HS-27A (cell line): ENCODE measurements around the gene SAFB.

Source experiments
- DNase-seq: peaks from one replicate; pipeline ENCODE4 v3.0.0-alpha.2; 2012; ENCODE audit warnings: low read depth, missing footprints

Gene SAFB

DNA sequence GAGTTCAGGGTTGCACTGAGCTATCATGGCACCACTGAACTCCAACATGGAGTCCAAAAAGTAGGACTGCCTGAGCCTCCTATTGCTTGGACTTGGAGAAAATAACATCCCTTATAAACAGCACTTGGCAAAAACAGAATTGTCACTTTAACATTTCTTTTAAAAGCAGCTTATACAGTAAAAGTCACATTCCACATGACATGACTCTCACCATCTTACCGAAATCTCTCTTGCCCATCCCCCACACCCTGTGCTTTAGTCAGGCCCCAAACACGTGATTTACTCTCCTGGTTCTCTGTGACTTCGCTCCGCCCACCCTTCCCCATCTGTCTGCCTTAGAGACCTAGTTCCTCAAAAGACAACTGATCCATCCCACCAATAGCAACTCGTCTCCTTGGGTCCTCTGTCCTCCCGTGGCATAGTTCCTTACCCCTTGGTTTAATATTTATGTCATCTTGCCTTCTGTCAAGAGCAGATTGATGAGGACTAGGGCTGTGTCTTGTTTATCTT is 4.6 kb downstream of the SAFB start:
- DNase-seq: no peak

DNA sequence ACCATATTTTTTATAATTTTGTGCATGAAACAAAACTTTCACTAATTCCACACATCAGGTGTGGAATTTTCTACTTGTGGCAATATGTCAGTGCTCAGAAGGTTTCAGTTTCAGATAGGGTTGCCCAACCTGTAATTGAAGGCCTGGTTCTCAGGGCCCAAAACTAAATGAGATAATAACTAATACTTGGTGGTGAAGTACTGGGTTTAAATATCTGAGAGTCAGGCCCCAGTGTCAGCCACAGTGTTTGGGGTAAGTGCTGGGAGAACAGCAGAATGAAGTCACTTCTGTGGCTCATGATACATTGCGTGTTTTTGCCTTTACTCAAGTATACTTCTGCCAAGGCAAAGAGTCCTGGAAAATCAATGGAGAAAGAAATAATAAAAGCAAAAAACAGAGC is 5.6 kb downstream of the SAFB start:
- DNase-seq: no peak

GRCh38 chr19:5628919-5629481 is 6.1 kb downstream of the SAFB start:
- DNase-seq: no peak

GRCh38 chr19:5631567-5632240 is 8.8 kb downstream of the SAFB start:
- no peak for DNase-seq

DNA sequence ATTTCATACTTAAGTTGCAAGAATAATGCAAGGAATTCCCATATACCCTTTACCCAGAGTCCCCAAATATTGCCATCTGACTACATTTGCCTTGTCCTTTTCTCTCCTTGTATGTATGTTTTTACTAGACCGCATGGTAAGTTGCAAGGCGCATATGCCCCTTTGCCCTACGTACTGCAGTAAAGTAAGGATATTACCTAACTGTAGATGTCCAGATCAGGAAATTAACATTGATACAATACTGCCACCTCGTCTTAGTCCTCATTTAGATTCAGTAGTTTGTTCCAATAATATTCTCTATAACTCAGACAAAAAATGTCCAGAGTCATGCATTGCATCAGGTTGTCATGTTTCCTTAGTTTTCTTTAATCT is 9.3 kb downstream of the SAFB start:
- no peak for DNase-seq

DNA sequence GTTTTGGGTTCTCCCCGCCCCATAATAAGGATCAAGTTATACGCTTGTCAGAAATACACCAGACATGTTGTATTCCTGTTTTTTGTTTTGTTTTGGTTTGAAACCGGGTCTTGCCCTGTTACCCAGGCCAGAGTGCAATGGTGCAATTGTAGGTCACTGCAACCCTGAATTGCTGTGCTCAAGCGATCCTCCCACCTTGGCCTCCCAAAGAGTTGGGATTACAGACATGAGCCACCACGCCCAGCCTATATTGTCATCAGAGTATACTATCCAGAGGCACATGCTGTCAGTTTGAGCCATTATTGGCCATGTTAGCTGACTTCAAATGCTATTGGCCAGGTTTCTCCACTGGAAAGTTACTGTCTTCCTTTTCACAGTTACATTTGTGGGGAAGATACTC is 9.8 kb downstream of the SAFB start:
- no peak for DNase-seq

GRCh38 chr19:5635427-5635826 is 12.5 kb downstream of the SAFB start:
- no peak for DNase-seq

- DNase-seq: no peak
These were observed 15.1 kb downstream of the SAFB start for GRCh38 chr19:5637971-5638370.

DNA sequence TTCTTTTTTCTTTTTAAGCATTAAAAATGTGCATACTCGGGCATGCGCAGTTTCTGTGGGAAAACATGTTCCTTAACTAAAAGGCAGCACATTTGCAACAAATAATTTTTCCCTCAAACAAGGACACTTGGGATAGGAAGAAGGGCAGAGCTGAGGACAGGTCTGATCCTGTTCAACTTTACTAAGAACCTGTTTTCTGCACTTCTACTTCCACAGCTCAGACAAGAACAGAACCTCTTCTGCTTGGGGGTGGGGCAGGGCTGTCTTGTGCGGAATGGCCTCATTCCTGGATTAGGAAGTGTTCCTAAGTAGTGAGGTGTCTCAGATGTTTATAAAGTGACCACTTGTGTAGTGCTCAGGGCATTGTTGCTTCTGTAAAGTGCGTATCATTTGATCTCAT is 18.3 kb downstream of the SAFB start:
- DNase-seq: no peak

GRCh38 chr19:5642204-5642603 is 19.3 kb downstream of the SAFB start:
- no peak for DNase-seq

- no peak for DNase-seq
These were observed 20.2 kb downstream of the SAFB start for GRCh38 chr19:5643060-5643459.

GRCh38 chr19:5644037-5644436 is 21.2 kb downstream of the SAFB start:
- no peak for DNase-seq

DNA sequence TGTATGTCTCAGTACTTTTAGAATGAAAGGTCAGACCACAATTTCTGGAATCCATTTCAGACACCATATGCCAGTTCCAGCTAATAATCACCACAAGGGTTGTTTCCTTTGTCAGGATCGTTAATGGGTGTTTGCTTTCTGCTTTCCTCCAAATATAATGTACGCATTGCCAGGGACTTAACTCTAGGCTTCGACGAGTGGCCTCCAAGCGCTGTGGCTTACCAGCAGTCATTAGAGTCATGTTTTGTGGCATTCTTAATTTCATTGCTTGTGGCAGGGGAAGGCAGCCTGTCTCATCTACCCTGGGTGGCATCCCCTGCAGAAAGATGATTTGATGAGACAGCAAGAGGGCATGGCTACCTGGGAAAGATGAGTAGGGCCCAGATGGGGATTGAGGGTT is 22.5 kb downstream of the SAFB start:
- DNase-seq: no peak

DNA sequence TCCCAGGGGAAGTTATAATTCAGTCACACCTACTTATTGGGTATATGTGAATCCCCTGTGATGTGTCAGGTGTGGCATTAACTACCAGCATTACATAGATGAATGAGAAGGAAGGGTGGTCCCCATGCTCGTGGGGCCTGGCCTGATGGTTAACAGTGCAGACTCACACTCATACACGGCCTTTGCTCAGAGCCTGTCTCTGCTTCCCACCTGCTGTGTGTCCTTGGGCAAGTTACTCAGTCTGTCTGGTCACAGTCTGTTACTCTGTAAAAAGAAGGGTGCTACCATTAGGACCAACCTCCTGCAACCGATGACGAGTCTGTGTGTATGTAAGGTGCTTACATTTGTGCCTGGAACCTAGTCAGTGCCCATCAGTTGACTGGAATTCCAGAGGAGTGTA is 23.8 kb downstream of the SAFB start:
- no peak for DNase-seq

GRCh38 chr19:5648464-5648863 is 25.6 kb downstream of the SAFB start:
- DNase-seq: no peak

DNA sequence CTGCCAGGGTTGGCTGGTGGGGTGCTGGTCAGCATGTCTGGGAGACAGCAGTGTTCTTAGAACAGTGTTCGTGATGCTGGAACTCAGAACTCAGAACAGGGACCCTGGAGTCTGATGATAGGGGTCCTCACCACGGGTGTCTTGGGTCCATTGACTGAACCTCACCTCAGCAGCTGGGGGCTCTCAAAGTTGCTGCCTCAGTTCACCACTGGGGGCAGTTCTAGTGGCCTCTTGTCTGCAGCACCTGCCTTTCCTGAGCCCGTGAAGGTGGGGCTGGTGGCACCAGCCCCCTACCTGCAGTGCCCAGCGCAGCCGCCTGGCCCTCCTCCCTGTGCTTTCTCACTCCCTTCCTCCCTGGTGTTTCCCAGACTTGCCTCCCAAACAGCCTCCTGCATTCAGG is 28.5 kb downstream of the SAFB start:
- DNase-seq: no peak

DNA sequence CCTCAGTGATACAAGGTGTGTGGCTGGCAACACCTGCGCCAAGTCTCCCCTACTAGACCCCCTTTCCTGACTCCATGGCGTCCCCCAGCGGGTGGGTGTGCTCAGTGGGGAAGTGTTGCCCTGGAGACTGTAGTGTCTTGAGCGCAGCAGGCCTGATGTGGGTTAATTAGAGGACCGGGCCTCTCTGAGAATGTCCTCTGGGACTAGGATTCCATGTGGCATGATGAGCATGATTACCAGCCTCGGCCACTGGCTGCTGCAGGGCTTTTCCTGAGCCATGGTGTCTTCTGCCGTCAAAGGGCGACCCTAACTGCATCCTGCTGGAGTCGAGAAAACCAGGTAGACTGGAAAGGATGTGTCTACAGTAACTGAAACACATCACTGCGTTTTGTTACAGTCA is 29.4 kb downstream of the SAFB start:
- no peak for DNase-seq

- DNase-seq: no peak
These were observed 32.0 kb downstream of the SAFB start for GRCh38 chr19:5654931-5655330.

DNA sequence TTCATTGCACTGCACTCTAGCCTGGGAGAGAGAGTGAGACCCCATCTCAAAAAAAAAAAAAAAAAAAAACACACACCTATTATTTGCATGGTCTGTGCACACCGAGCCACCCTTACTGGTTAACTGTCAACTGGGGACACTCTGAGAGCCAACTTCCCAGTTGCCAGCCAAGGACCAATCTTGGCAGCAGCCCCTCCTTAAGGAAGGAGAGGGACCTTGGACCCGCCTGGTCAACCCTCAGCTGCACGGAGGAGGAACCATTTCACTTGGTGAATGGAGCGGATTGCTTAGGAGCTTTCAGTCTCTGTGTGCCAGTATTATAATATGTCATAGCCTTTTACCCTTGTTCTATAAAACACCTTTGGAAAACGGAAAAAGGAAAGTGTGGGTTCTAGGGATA is 32.5 kb downstream of the SAFB start:
- DNase-seq: no peak

DNA sequence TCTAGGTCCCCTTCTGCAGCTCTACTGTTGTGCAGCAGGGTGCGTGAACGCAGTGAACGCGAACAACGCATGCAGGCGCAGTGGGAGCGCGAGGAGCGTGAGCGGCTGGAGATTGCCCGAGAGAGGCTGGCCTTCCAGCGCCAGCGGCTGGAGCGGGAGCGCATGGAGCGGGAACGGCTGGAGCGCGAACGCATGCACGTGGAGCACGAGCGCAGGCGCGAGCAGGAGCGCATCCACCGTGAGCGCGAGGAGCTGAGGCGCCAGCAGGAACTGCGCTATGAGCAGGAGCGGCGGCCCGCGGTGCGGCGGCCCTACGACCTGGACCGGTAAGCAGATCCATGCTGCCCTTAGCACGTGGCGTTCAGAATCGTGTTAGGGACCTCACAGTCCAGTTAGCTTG is 38.6 kb downstream of the SAFB start:
- DNase-seq: no peak

DNA sequence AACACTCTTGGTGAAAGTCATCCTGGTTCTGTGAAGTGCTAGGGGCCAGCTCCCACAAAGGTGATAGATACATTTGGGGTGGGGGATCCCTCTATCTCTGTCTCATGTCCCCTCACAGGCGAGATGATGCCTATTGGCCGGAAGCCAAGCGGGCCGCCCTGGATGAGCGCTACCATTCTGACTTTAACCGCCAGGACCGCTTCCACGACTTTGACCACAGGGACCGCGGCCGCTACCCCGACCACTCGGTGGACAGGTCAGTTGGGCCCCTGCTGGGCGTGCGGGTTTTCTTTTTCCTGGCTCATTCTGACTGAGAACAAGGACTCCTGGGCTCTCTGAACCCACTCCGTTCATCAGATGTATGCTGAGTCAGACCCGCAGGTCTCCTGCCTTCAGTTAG is 41.0 kb downstream of the SAFB start:
- DNase-seq: no peak

DNA sequence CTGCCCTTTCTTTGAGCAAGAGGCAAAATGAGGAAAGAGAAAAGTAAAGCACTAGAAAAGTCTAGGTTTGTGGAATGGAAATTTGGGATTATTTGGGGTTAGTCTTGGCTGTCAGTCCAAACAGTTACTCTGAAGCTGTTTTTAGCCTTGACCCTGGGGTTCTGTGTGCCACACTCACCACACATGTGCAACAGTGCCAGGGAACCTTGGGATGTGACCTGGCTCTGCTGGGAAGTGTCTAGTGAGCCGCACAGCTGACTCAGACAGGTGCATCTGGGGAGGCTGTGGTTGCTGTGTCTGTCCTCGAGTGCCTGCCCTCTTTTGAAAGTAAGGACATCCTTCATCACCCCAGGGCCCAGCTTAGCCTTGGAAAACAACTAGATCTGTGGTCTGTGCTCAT is 41.6 kb downstream of the SAFB start:
- no peak for DNase-seq

GRCh38 chr19:5665781-5666513 is 43.1 kb downstream of the SAFB start:
- no peak for DNase-seq
